SK-N-SH (cell line): ENCODE measurements around the gene NBEA. TPM values are rescaled to one million over a fixed set of nuclear protein-coding genes. Genes with fewer than 3 reads are reported as not detected.

Experiments
- CTCF ChIA-PET: fragments of 300-600, 350-600 bp; formaldehyde crosslinking; extraction: SDS; loops from one replicate; lab custom pipeline; 2021; lab: Yijun Ruan, JAX
- POLR2A ChIA-PET: fragments of 350-600 bp; sonication (Branson Sonifier 250); formaldehyde crosslinking; extraction: SDS; loops from one replicate; lab custom pipeline; 2020; ENCODE audit warnings: antibody characterized with exemption, inconsistent platforms; lab: Yijun Ruan, JAX
- DNase-seq: peaks from one replicate; pipeline ENCODE4 v3.0.0; 2012
- H2AFZ ChIP-seq: fragments of 200-600 bp; sonication (generic); 2 replicates; pipeline ENCODE4 v1.8.1; 2016; ENCODE audit warnings: antibody characterized with exemption, mild to moderate bottlenecking, low read depth
- H3F3A ChIP-seq: fragments of 200-600 bp; sonication (generic); replicated peaks from 2 replicates; pipeline ENCODE3; 2016; ENCODE audit warnings: antibody characterized with exemption, mild to moderate bottlenecking; ENCODE audit not compliant: insufficient read depth
- H3K27ac ChIP-seq, 2 experiments: fragments of 200-500 bp in 1 of 2; fragments of 200-600 bp in 1 of 2; sonication (Bioruptor generic) in 1 of 2; sonication (generic), shearing (Covaris generic) in 1 of 2; 2 replicates each; pipeline versions ENCODE4 v1.5.1 to v1.6.1; 2014 to 2016; ENCODE audit warnings: low read depth in 2 of 2, inconsistent platforms in 1 of 2, low read length in 1 of 2, mild to moderate bottlenecking in 1 of 2, mixed read lengths in 1 of 2
- H3K27me3 ChIP-seq: fragments of 200-600 bp; sonication (generic), shearing (Covaris generic); 2 replicates; pipeline ENCODE4 v1.6.1; 2016; ENCODE audit warnings: mixed run types; ENCODE audit not compliant: insufficient read depth
- H3K36me3 ChIP-seq, 2 experiments: fragments of 200-500 bp in 1 of 2; fragments of 200-600 bp in 1 of 2; sonication (Bioruptor generic) in 1 of 2; sonication (generic) in 1 of 2; replicated peaks in 1 of 2; 2 replicates each; pipeline versions ENCODE3 to v1.5.1; 2014 to 2016; ENCODE audit warnings: low read length in 1 of 2, mild to moderate bottlenecking in 1 of 2; ENCODE audit not compliant: insufficient read depth in 2 of 2, control insufficient read depth in 1 of 2
- H3K4me1 ChIP-seq, 2 experiments: fragments of 200-500 bp in 1 of 2; fragments of 200-600 bp in 1 of 2; sonication (Bioruptor generic) in 1 of 2; sonication (generic), shearing (Covaris generic) in 1 of 2; 2 replicates each; pipeline versions ENCODE4 v1.5.1 to v1.6.1; 2014 to 2016; ENCODE audit warnings: low read depth in 1 of 2, low read length in 1 of 2, mixed run types in 1 of 2; ENCODE audit not compliant: insufficient read depth in 2 of 2, control insufficient read depth in 1 of 2
- H3K4me2 ChIP-seq: fragments of 200-600 bp; sonication (generic), shearing (Covaris generic); 2 replicates; pipeline ENCODE4 v1.6.1; 2017; ENCODE audit warnings: mixed run types
- H3K4me3 ChIP-seq, 2 experiments: fragments of 200-500 bp in 1 of 2; fragments of 200-600 bp in 1 of 2; sonication (Bioruptor generic) in 1 of 2; sonication (generic), shearing (Covaris generic) in 1 of 2; 2 replicates each; pipeline versions ENCODE4 v1.5.1 to v1.8.1; 2014 to 2016; ENCODE audit warnings: low read depth in 2 of 2, inconsistent platforms in 1 of 2, low read length in 1 of 2, mild to moderate bottlenecking in 1 of 2, mixed read lengths in 1 of 2, moderate library complexity in 1 of 2
- H3K79me2 ChIP-seq: fragments of 200-600 bp; sonication (generic); 2 replicates; pipeline ENCODE4 v1.8.1; 2017; ENCODE audit warnings: mild to moderate bottlenecking; ENCODE audit not compliant: insufficient read depth
- H3K9ac ChIP-seq: fragments of 200-600 bp; sonication (generic); 2 replicates; pipeline ENCODE4 v1.6.1; 2017; ENCODE audit warnings: mixed run types
- H3K9me2 ChIP-seq: fragments of 200-600 bp; sonication (generic); 2 replicates; pipeline ENCODE4 v1.6.1; 2017; ENCODE audit warnings: mixed run types
- H3K9me3 ChIP-seq: fragments of 200-600 bp; sonication (generic); 2 replicates; pipeline ENCODE4 v1.6.1; 2017; ENCODE audit warnings: mixed run types, mild to moderate bottlenecking, moderate library complexity
- H4K20me1 ChIP-seq: fragments of 200-600 bp; sonication (generic); 2 replicates; pipeline ENCODE4 v1.6.1; 2017; ENCODE audit warnings: mild to moderate bottlenecking, mixed run types; ENCODE audit not compliant: insufficient read depth
- EP300 ChIP-seq, 2 experiments: IDR thresholded peaks; 2 replicates each; pipeline versions ENCODE4 v1.4.0 to v1.6.1; 2012; ENCODE audit warnings: borderline replicate concordance in 1 of 2, low read depth in 1 of 2, low read length in 1 of 2
- EZH2phosphoT487 ChIP-seq: fragments of 200-600 bp; sonication (generic); IDR thresholded peaks from 2 replicates; pipeline ENCODE4 v1.6.1; 2017; ENCODE audit warnings: low read depth, mixed run types, mild to moderate bottlenecking, antibody characterized with exemption, moderate library complexity, borderline replicate concordance
- FOSL2 ChIP-seq: IDR thresholded peaks from 2 replicates; pipeline ENCODE4 v1.4.0; 2012; ENCODE audit warnings: low read depth, mild to moderate bottlenecking, moderate library complexity, borderline replicate concordance
- FOXJ3 ChIP-seq: sonication (generic); formaldehyde crosslinking; IDR thresholded peaks from 2 replicates; pipeline ENCODE4 v1.5.1; 2020; ENCODE audit warnings: mild to moderate bottlenecking, missing genetic modification reagents
- GATA2 ChIP-seq: sonication (generic); formaldehyde crosslinking; IDR thresholded peaks from 2 replicates; pipeline ENCODE4 v1.5.0; 2020; ENCODE audit warnings: mild to moderate bottlenecking, missing genetic modification reagents
- JUND ChIP-seq: IDR thresholded peaks from 2 replicates; pipeline ENCODE4 v1.4.0; 2012
- MEF2A ChIP-seq: IDR thresholded peaks from 2 replicates; pipeline ENCODE4 v1.4.0; 2012; ENCODE audit warnings: low read depth, borderline replicate concordance
- MXI1 ChIP-seq: IDR thresholded peaks from 2 replicates; pipeline ENCODE4 v1.6.1; 2012; ENCODE audit warnings: mild to moderate bottlenecking, low read depth, low read length, improper control_type of control experiment
- NFIC ChIP-seq: IDR thresholded peaks from 2 replicates; pipeline ENCODE4 v1.4.0; 2012; ENCODE audit warnings: borderline replicate concordance
- POLR2AphosphoS5 ChIP-seq: IDR thresholded peaks from 2 replicates; pipeline ENCODE4 v1.6.1; 2012; ENCODE audit warnings: low read depth, low read length
- RFX5 ChIP-seq: IDR thresholded peaks from 2 replicates; pipeline ENCODE4 v1.6.1; 2012; ENCODE audit warnings: mild to moderate bottlenecking, improper control_type of control experiment, low read length
- RXRA ChIP-seq: IDR thresholded peaks from 2 replicates; pipeline ENCODE4 v1.4.0; 2012; ENCODE audit warnings: low read depth, mild to moderate bottlenecking, borderline replicate concordance
- SIN3A ChIP-seq: IDR thresholded peaks from 2 replicates; pipeline ENCODE4 v1.6.1; 2012; ENCODE audit warnings: low read depth, mild to moderate bottlenecking, low read length, moderate library complexity, borderline replicate concordance
- TCF12 ChIP-seq: IDR thresholded peaks from 2 replicates; pipeline ENCODE4 v1.4.0; 2012
- YY1 ChIP-seq: IDR thresholded peaks from 2 replicates; pipeline ENCODE4 v1.4.0; 2012; ENCODE audit warnings: low read depth, mild to moderate bottlenecking
- WGBS: methylation state at CpG from one replicate; pipeline ENCODE4 v1.1.6; 2017; ENCODE audit warnings: low lambda C conversion rate; 5-methylcytosine and 5-hydroxymethylcytosine counted together
- polyA plus RNA-seq, 3 experiments: library from polyadenylated mRNA; depleted of rRNA; stranded (reverse); fragments of >200 nt; gene quantifications; 2 replicates each; pipeline ENCODE4 v1.2.3, GENCODE V29; 2012
- TF ChIP-seq, protein P1 (sequence below): IDR thresholded peaks from 2 replicates; pipeline ENCODE4 v1.4.0; 2012; ENCODE audit warnings: low read depth, borderline replicate concordance
- TF ChIP-seq, protein P2 (sequence below): IDR thresholded peaks from 2 replicates; pipeline ENCODE4 v1.6.1; 2012; ENCODE audit warnings: mild to moderate bottlenecking, low read depth, low read length, moderate library complexity
- TF ChIP-seq, protein P3 (sequence below): IDR thresholded peaks from 2 replicates; pipeline ENCODE4 v1.4.0; 2012; ENCODE audit warnings: low read depth
- TF ChIP-seq, protein P4 (sequence below): fragments of 150-350 bp; IDR thresholded peaks from 2 replicates; pipeline ENCODE4 v1.6.1; 2017; ENCODE audit warnings: antibody characterized with exemption, low read length, low read depth, borderline replicate concordance
- TF ChIP-seq, protein P5 (sequence below): IDR thresholded peaks from 2 replicates; pipeline ENCODE4 v1.4.0; 2012; ENCODE audit warnings: low read depth, borderline replicate concordance

Gene NBEA
- polyA plus RNA-seq, 1 of the 3 experiments (the other 2 are of a cell fraction) = 12.3 TPM

DNA sequence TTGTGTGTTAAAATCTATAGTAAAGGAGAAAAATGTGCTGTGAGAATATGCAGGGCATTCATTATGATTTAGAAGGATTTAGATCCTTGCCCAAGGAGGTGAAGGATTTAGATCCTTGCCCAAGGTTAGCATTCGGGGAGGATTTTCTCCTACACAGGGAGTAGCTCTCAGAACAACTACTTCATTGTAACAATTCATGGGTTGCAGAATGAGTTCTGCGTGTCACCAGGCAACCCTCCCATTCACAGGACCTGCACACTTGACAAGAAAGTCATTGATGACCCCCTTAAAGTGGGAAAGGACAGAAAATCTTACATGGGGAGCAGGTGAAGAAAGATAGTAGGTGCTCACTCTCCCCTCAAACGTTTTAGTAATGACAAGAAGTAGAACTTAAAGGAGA lies 701.6 kb downstream of the NBEA start:
- H3F3A ChIP-seq = no peaks in the 10 kb centered on the region
- DNase-seq = no peak
- peaks cover 3 to 11% of the 10 kb centered on the region in 2 experiments for H3K36me3 ChIP-seq
- H3K4me1 ChIP-seq = peaks cover 0 to 3% of the 10 kb centered on the region in 2 experiments; a peak in 2 of 4 replicates
- H2AFZ ChIP-seq = no peak overlapping the region
- no peak overlapping the region for H3K9ac ChIP-seq
- POLR2A ChIA-PET = no interaction called here
- no peak overlapping the region for H3K4me2 ChIP-seq
- CTCF ChIA-PET = no interaction called here
- TF ChIP-seq POLR2AphosphoS5 (no peak), MXI1 (no peak), MEF2A (no peak), TCF12 (no peak), EP300 (IDR thresholded peaks at IDR 0.05; ENCODE audit: borderline replicate concordance in 1 of 2, low read depth in 1 of 2, low read length in 1 of 2) (no peak), GATA2 (CRISPR knock-in tag) (no peak), RFX5 (no peak), FOSL2 (no peak), JUND (no peak), RXRA (no peak), SIN3A (no peak), EZH2phosphoT487 (no peak), NFIC (no peak), FOXJ3 (no peak), YY1 (no peak)
- TF ChIP-seq, protein P1, sequence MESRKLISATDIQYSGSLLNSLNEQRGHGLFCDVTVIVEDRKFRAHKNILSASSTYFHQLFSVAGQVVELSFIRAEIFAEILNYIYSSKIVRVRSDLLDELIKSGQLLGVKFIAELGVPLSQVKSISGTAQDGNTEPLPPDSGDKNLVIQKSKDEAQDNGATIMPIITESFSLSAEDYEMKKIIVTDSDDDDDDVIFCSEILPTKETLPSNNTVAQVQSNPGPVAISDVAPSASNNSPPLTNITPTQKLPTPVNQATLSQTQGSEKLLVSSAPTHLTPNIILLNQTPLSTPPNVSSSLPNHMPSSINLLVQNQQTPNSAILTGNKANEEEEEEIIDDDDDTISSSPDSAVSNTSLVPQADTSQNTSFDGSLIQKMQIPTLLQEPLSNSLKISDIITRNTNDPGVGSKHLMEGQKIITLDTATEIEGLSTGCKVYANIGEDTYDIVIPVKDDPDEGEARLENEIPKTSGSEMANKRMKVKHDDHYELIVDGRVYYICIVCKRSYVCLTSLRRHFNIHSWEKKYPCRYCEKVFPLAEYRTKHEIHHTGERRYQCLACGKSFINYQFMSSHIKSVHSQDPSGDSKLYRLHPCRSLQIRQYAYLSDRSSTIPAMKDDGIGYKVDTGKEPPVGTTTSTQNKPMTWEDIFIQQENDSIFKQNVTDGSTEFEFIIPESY = no peak
- TF ChIP-seq, protein P2, sequence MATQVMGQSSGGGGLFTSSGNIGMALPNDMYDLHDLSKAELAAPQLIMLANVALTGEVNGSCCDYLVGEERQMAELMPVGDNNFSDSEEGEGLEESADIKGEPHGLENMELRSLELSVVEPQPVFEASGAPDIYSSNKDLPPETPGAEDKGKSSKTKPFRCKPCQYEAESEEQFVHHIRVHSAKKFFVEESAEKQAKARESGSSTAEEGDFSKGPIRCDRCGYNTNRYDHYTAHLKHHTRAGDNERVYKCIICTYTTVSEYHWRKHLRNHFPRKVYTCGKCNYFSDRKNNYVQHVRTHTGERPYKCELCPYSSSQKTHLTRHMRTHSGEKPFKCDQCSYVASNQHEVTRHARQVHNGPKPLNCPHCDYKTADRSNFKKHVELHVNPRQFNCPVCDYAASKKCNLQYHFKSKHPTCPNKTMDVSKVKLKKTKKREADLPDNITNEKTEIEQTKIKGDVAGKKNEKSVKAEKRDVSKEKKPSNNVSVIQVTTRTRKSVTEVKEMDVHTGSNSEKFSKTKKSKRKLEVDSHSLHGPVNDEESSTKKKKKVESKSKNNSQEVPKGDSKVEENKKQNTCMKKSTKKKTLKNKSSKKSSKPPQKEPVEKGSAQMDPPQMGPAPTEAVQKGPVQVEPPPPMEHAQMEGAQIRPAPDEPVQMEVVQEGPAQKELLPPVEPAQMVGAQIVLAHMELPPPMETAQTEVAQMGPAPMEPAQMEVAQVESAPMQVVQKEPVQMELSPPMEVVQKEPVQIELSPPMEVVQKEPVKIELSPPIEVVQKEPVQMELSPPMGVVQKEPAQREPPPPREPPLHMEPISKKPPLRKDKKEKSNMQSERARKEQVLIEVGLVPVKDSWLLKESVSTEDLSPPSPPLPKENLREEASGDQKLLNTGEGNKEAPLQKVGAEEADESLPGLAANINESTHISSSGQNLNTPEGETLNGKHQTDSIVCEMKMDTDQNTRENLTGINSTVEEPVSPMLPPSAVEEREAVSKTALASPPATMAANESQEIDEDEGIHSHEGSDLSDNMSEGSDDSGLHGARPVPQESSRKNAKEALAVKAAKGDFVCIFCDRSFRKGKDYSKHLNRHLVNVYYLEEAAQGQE = no peak
- TF ChIP-seq, protein P3, sequence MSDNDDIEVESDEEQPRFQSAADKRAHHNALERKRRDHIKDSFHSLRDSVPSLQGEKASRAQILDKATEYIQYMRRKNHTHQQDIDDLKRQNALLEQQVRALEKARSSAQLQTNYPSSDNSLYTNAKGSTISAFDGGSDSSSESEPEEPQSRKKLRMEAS = no peak
- TF ChIP-seq, protein P4, sequence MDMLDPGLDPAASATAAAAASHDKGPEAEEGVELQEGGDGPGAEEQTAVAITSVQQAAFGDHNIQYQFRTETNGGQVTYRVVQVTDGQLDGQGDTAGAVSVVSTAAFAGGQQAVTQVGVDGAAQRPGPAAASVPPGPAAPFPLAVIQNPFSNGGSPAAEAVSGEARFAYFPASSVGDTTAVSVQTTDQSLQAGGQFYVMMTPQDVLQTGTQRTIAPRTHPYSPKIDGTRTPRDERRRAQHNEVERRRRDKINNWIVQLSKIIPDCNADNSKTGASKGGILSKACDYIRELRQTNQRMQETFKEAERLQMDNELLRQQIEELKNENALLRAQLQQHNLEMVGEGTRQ = no peak
- TF ChIP-seq, protein P5, sequence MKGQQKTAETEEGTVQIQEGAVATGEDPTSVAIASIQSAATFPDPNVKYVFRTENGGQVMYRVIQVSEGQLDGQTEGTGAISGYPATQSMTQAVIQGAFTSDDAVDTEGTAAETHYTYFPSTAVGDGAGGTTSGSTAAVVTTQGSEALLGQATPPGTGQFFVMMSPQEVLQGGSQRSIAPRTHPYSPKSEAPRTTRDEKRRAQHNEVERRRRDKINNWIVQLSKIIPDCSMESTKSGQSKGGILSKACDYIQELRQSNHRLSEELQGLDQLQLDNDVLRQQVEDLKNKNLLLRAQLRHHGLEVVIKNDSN = no peak
- TF ChIP-seq, all 33 proteins: peak for 0
- H3K27ac ChIP-seq = no peak overlapping the region
- no peaks in the 10 kb centered on the region for H3K79me2 ChIP-seq
- H3K9me3 ChIP-seq = no peaks in the 10 kb centered on the region
- H3K4me3 ChIP-seq = no peak overlapping the region
- 73% methylated on average over 3 of the region's 3 CpGs for WGBS
- no peaks in the 10 kb centered on the region for H4K20me1 ChIP-seq
- no peaks in the 10 kb centered on the region for H3K9me2 ChIP-seq
- no peaks in the 10 kb centered on the region for H3K27me3 ChIP-seq
